Uterus (tissue), 2 donors: ENCODE data around the gene IGF2BP1.

Experiments used
- CTCF ChIP-seq, 4 experiments: fragments of 200-600 bp in 2 of 4; fragments of 450-650 bp in 2 of 4; sonication (generic) in 2 of 4; IDR thresholded peaks; one replicate each; pipeline ENCODE4 v1.5.1; 2016 to 2019; ENCODE audit warnings: antibody characterized with exemption in 4 of 4, mild to moderate bottlenecking in 2 of 4, moderate library complexity in 1 of 4
- POLR2A ChIP-seq, 2 donors: fragments of 450-650 bp; IDR thresholded peaks; one replicate each; pipeline ENCODE4 v1.6.1; 2016; ENCODE audit warnings: antibody characterized with exemption in 2 of 2, mild to moderate bottlenecking in 1 of 2, moderate library complexity in 1 of 2

DNA sequence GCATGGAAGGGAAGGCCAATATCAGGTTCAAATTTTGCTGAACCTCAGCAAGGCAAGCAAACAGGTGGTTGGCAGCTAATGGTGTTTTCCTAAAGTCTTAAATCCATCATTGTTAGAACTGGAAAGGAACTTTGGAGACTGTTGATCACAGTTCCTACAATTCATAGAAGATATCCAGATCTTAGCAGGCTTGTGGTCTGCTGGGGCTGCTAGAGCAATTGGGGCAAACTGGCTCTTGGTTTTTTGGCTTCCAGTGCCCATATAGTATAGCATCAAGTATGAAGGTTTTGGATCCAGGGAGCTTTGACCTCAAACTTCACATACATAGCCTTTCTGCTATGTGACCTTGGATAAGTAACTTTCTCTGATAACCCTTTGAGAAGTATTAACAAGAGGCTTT lies 49.7 kb downstream of the IGF2BP1 start:
- TF ChIP-seq POLR2A (IDR thresholded peaks at IDR 0.05) (no peak), CTCF (IDR thresholded peaks at IDR 0.05) (no peak)
